Fibroblast of the aortic adventitia (primary cell): ENCODE results near the gene CHD3. TPM values are rescaled to one million over a fixed set of nuclear protein-coding genes. Genes with fewer than 3 reads are reported as not detected.

ENCODE experiments used
- DNase-seq: peaks from one replicate; pipeline ENCODE4 v3.0.0-alpha.2; 2010; ENCODE audit warnings: low read depth
- H3K4me3 ChIP-seq: 2 replicates; pipeline ENCODE4 v1.5.1; 2011; ENCODE audit warnings: low read depth, mild to moderate bottlenecking, control low read depth, low read length, moderate library complexity
- total RNA-seq: library from RNA; depleted of rRNA; stranded (reverse); fragments of >200 nt; gene quantifications from 2 replicates; pipeline ENCODE4 v1.2.3, GENCODE V29; 2012; ENCODE audit warnings: low replicate concordance
- TF ChIP-seq, protein P1 (sequence below): IDR thresholded peaks from 2 replicates; pipeline ENCODE4 v1.5.1; 2011; ENCODE audit warnings: mild to moderate bottlenecking, low read length, control low read depth, inconsistent platforms; ENCODE audit not compliant: insufficient read depth

CHD3 gene
- total RNA-seq, 1 donor = 81.5 TPM

DNA sequence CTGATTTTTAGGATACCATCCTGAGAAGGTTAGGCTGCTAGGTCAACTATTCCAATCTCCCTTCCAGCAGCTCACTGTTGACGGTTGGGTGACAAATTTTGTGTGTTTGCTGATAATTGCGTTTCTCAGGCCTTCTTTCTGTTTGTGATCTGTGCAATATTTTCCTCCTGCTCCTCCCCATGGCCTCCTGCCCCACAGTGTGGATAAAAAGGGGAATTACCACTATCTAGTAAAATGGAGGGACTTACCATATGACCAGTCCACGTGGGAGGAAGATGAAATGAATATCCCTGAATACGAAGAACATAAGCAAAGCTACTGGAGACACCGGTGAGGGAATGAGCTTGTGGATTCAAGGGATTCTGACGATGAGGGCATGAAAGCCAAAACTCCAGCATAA, 9.2 kb downstream of the CHD3 start:
- peak; percentile 75 for DNase-seq
- H3K4me3 ChIP-seq = no peak overlapping the region
- TF ChIP-seq, protein P1, sequence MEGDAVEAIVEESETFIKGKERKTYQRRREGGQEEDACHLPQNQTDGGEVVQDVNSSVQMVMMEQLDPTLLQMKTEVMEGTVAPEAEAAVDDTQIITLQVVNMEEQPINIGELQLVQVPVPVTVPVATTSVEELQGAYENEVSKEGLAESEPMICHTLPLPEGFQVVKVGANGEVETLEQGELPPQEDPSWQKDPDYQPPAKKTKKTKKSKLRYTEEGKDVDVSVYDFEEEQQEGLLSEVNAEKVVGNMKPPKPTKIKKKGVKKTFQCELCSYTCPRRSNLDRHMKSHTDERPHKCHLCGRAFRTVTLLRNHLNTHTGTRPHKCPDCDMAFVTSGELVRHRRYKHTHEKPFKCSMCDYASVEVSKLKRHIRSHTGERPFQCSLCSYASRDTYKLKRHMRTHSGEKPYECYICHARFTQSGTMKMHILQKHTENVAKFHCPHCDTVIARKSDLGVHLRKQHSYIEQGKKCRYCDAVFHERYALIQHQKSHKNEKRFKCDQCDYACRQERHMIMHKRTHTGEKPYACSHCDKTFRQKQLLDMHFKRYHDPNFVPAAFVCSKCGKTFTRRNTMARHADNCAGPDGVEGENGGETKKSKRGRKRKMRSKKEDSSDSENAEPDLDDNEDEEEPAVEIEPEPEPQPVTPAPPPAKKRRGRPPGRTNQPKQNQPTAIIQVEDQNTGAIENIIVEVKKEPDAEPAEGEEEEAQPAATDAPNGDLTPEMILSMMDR = peak; percentile 62

DNA sequence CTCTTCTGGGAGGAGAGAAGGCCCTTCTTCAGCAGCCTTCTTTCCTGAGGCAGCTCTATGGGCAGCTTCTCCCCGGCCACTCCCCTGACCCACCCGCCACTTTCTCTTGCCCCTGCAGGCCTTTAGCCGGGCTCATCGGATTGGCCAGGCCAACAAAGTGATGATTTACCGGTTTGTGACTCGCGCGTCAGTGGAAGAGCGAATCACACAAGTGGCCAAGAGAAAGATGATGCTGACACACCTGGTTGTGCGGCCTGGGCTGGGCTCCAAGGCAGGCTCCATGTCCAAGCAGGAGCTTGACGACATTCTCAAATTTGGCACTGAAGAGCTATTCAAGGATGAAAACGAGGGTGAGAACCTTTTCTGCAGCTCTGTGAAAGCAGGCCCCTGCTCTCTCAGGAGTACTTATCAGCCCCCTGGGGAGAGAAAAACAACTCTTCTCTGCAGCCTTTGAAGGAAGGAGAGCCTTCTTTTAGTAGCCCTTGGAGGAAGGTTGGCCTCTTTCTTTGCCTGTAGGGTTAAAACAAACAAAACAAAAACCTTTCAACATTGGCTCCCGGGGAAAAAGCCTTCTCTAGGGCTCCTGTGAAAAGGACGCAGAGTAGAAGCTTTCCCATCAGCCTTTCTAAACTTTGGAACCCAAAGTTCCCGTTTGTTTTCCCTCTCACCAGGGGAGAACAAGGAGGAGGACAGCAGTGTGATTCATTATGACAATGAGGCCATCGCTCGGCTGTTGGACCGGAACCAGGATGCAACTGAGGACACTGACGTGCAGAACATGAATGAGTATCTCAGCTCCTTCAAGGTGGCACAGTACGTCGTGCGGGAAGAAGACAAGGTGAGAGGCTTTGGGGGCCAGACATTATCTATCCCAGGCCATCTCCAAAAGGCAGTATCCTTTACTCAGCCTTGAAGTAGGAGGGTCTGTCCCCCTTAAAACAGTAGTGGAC, 14.8 kb downstream of the CHD3 start:
- H3K4me3 ChIP-seq = no peak overlapping the region
- DNase-seq = no peak
- TF ChIP-seq, protein P1 = no peak

DNA sequence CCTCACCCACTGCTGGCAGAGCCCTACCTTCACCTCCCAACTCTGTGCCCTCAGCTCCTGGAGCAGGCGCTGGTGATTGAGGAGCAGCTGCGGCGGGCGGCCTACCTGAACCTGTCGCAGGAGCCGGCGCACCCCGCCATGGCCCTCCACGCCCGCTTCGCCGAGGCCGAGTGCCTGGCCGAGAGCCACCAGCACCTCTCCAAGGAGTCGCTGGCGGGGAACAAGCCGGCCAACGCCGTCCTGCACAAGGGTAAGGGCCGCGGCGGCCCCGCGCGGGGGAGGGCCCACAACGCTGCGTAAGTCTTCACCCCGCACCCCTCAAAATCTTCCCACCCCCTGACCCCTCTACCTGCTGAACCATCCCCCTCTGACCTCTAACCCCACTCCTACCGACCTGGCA, 20.5 kb downstream of the CHD3 start:
- H3K4me3 ChIP-seq = no peak overlapping the region
- TF ChIP-seq, protein P1 = no peak
- DNase-seq = no peak

DNA sequence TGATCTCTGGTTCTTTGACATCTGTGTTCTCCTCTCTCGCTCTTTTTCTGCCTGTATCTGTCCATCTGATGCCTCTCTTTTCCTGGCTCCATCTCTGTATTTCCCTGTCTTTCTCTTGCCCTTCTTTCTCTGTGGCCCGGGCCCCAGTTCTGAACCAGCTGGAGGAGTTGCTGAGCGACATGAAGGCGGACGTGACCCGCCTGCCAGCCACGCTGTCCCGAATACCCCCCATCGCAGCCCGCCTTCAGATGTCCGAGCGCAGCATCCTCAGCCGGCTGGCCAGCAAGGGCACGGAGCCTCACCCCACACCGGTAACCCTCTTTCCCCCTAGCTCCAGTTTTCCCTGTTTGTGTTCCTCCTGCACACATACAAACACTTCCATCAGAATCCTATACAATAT, 21.7 kb downstream of the CHD3 start:
- no peak for DNase-seq
- TF ChIP-seq, protein P1 = no peak
- H3K4me3 ChIP-seq = no peak overlapping the region

DNA sequence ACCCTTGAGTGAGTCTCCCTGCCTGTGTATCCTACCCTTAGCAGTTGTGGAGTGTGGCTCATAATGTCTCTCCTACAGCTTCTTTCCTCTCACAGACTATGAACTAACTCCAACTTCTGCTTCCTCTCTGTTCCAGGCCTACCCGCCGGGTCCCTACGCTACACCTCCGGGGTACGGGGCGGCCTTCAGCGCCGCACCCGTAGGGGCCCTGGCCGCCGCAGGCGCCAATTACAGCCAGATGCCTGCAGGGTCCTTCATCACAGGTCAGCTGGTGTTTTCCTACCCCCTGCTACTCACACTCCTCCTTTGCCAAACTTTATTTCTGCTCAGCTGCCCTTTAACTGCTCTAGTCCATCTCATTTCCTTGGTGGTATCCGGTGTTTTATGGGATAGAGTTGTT, 22.1 kb downstream of the CHD3 start:
- TF ChIP-seq, protein P1 = no peak
- no peak for DNase-seq
- H3K4me3 ChIP-seq = no peak overlapping the region

DNA sequence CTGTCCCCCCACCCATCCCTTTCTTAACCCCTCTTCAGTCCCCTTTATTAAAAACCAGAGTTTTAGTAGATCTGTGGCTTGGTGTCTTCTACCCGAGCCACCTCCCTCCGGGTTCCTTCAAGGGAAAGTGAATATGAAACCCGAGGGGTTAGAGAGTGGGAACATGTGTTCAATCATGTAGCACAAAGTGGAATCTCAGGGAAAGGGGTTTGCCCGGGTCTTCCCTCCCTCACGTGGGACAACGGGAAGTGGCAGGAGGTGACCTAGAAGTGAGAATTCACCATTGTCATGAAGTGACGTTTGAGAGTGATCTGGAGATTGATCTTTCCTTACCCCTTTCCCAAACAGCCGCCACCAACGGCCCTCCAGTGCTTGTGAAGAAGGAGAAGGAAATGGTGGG, 22.5 kb downstream of the CHD3 start:
- TF ChIP-seq, protein P1 = no peak
- no peak overlapping the region for H3K4me3 ChIP-seq
- DNase-seq = no peak
